Measurements from ENCODE around the gene IGF2BP3. TPM values are rescaled to one million over a fixed set of nuclear protein-coding genes. Genes with fewer than 3 reads are reported as not detected.
"Not testable (repeated sequence)": the region's sequence is repeated elsewhere in the genome, so short reads cannot be mapped to it uniquely, and the experiment has no call there.

Gene IGF2BP3
- total RNA-seq: not detected
- long read RNA-seq: 0 reads

DNA sequence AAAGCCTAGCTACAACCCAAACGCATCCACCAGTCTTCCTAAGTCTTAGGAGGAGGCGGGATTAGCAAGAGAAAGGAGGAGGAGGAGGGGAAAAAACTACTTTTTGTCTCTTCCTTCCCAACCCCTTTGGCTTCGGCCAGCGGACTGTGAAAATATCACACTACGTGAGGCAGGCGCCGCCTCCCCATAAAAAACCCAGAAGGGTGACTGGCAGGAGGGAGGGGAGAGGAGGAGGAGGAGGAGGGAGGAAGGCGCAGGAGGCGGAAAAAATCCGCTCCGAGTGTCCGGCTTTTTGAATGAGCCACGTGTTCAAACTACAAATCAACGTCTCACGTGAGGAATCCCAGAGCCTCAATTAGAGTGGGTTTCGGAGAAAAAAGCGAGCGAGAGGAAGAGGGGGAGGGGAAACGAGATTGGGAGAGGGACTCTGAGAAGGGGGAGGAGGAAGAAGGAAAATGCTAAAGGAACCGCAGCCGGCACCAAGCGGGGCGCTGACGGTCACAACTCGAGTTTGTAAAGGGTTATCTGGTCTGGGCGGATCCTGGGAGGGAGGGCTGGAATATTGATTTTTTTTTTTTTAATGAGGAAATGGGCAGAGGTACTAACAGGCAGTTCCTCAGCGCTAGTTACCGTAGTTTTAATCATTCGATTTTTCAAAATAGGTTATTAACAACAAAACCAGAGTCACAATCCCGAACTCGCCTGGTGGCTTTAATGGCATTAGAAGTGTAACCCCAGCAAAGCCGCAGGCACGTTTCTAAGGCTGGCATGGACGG is at the start of gene IGF2BP3:
IGF2BP3 (minus strand) TSS at position 162 of the 776 bp plus-strand sequence. CDS start 381 bp downstream, outside the sequence.
- DNase-seq (ENCODE audit: missing footprints) (no peak), ATAC-seq (no peak)
- intact Hi-C loops (cut with DNase I): no loop called here

DNA sequence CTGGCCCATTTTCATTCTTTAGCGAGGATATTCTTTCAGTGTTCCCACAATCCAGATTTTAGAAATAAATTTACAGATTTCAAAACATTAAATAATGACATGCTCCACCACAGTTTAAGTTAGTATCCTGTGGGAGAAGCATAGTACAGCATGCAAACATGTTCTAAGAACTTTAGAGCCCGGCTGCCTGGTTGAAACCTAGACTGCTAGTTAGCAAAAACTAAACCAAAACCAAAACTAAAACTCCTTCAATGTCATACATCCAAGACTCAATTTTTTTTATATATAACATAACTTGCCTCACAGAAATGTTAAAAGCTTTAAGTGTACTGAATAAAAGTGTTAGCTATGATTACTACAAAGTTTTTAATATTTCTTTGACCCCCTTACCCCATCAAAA is 44.5 kb upstream of the IGF2BP3 start:
- intact Hi-C loops (cut with DNase I): no loop called here
- ATAC-seq (no peak), DNase-seq (ENCODE audit: missing footprints) (no peak)

DNA sequence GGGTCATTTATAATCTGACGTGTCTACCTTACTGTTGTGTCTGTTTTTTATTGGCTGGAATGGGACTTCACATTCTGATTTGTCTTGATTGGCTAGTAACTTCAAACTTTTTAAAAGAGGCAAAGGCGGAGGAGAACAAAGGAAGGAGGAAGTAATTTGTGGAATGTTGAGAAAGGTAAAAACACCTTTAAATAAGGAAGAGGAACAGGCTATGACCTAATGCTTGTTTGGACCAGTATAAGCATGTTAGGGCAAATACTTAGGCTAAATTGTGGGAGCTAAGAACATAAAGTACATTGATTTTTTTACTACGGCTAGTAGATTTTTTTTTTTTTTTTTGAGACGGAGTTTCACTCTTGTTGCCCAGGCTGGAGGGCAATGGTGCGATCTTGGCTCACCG is 43.5 kb upstream of the IGF2BP3 start:
- ATAC-seq; DNase-seq (ENCODE audit: missing footprints); intact Hi-C loops (cut with DNase I): not testable (repeated sequence)

GRCh38 chr7:23494009-23494408 is 23.7 kb upstream of the IGF2BP3 start:
- ATAC-seq (no peak), DNase-seq (ENCODE audit: missing footprints) (no peak)
- intact Hi-C loops (cut with DNase I): no loop called here

- intact Hi-C loops (cut with DNase I): no loop called here
- no peak for DNase-seq (ENCODE audit: missing footprints)
- no peak for ATAC-seq
Measured at GRCh38 chr7:23491502-23491901, 21.2 kb upstream of the IGF2BP3 start.

DNA sequence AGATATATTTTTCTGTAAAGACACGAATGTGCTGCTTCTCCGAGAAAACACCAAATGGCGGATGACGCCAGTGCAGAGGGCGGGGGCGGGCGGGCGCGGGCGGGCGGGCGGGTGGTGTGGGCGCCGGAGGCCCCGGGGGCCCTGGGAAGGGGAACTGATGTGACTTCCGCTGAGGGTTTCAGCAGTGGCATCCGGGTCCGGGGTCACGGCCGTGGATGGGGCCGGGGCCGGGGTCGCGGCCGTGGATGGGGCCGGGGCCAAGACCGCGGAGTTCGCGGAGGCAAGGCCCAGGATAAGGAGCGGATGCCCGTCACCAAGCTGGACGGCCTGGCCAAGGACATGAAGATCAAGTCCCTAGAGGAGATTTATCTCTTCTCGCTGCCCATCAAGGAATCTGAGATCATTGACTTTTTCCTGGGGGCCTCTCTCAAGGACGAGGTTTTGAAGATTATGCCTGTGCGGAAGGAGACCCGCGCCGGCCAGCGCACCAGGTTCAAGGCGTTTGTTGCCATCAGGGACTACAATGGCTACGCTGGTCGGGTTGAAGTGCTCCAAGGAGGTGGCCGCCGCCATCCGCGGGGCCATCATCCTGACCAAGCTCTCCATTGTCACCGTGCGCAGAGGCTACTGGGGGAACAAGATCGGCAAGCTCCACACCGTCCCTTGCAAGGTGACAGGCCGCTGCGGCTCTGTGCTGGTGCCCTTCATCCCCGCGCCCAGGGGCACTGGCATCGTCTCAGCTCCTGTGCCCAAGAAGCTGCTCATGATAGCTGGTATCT is 20.3 kb upstream of the IGF2BP3 start:
- peak; percentile 85 for ATAC-seq
- peak; percentile 76 for DNase-seq (ENCODE audit: missing footprints)
- intact Hi-C loops (cut with DNase I): no loop called here

DNA sequence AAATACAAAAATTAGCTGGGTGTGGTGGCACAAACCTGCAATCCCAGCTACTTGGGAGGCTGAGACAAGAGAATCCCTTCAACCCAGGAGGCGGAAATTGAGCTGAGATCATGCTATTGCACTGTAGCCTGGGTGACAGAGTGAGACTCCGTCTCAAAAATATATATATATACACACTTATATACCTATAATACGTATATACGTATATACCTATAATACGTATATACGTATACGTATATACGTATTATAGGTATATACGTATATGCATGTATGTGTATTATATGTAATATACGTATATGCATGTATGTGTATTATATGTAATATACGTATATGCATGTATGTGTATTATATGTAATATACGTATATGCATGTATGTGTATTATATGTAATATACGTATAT is 18.4 kb upstream of the IGF2BP3 start:
- intact Hi-C loops (cut with DNase I); ATAC-seq; DNase-seq (ENCODE audit: missing footprints): not testable (repeated sequence)

DNA sequence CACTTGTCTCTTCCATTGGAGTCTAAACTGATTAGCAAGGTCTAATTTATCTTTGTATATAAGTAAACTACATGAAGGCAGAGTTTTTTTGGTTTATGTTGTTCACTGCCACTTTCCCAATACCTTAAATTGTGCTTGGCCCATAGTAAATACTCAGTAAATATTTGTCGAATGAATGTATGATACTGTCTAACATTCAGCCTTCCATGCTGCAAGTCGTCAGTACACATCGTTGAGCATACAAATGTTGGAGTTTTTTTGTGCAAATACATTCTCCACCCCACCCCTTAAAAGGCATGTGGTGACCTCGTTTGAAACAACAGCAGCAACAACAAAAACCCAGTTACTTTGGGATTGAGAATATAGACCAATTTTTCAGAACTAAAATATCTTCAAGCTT is 17.4 kb upstream of the IGF2BP3 start:
- DNase-seq (ENCODE audit: missing footprints): no peak
- no peak for ATAC-seq
- intact Hi-C loops (cut with DNase I): no loop called here

DNA sequence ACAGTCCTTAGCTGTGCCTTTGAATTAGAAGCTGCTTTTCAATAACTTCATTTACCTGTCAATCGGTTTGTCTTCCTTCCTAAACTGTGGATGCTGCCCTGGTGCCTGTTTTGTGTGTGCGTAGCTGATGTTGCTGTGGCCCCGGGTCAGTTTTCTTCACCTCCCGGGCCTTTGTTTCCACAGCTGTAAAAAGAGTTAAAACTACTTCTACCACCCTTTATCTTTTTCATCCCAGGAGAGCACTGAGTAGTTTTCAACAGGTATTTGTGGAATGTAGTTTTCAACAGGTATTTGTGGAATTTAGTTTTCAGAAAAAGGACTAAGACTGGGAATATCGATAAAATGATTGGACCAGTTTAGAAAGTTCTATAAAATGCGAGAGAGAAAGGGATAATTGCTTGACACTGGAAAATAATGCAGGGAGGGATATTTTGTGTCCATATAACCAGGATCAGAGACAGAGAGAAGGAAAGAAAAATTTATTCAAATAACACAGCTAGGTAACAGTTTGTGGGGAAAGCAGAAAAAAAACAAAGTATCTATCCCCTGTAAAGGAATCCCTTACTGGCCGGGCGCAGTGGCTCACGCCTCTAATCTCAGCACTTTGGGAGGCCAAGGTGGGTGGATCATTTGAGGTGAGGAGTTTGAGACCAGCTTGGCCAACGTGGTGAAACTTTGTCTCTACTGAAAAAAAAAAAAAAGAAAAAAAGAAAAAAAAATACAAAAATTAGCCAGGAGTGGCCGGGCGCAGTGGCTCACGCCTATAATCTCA is 15.9 kb upstream of the IGF2BP3 start:
- no peak for ATAC-seq
- DNase-seq (ENCODE audit: missing footprints): no peak
- intact Hi-C loops (cut with DNase I): no loop called here

- no peak for ATAC-seq
- intact Hi-C loops (cut with DNase I): no loop called here
- no peak for DNase-seq (ENCODE audit: missing footprints)
Measured at GRCh38 chr7:23482686-23483085, 12.4 kb upstream of the IGF2BP3 start.

DNA sequence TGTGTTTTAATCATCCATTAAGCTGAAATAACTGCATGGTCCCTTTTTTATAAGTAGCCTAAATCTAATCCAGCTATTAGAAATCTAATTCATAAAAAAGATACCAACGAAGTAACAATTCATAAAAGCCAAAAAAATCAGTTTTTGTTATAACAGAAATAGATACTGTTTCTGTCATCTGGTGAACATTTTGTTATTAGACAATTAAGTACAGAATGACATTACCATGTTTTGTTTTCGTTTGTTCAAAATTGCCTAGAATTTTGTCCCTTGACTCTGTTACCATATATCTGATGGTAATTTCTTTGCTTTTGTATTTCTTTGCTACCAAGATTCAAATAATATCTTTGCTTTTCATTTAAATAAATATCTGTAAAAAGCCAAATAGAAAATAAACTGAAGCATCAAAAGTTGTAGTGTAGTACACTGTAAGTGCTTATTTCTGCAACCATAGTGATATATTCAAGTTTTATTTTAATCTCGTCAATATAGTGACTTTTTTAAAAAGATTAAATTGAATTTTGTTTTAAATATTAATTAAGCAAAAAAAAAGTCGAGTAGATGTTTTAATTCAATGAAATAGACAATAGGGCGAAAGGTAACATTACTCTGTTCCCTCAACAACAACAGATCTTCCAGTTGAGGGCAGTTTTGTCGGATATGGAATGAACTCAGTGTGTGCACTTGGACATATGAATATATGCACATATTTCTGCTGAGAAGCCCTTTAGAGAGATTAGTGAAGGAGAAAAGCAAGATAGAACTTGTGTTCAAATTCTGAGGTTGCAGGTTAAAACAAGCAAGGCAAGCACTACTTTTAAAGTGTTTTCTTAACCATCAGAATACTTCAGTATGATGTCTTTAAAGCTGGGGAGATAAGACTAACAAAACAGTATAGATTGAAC is 7.9 kb upstream of the IGF2BP3 start:
- ATAC-seq (no peak), DNase-seq (ENCODE audit: missing footprints) (no peak)
- intact Hi-C loops (cut with DNase I): no loop called here

- DNase-seq (ENCODE audit: missing footprints) (no peak), ATAC-seq (no peak)
- intact Hi-C loops (cut with DNase I): no loop called here
Measured at GRCh38 chr7:23477157-23477499, 6.8 kb upstream of the IGF2BP3 start.

GRCh38 chr7:23476286-23477156 is 6.2 kb upstream of the IGF2BP3 start:
- no peak for DNase-seq (ENCODE audit: missing footprints)
- ATAC-seq: no peak
- intact Hi-C loops (cut with DNase I): no loop called here

DNA sequence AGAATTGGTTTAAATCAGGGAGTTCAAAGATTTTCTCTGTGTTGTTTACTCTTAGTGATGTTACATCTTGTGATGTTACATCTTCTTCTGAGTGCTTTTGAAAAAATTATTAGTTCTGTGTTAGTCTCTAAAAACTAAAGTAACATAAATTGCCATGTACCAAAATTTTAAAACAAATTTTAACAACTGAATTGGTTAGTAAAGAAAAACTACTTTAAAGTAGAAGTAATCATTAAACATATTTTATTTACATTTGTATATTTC is 5.2 kb upstream of the IGF2BP3 start:
- no peak for DNase-seq (ENCODE audit: missing footprints)
- ATAC-seq: no peak
- intact Hi-C loops (cut with DNase I): no loop called here

- intact Hi-C loops (cut with DNase I): no loop called here
- DNase-seq (ENCODE audit: missing footprints) (no peak), ATAC-seq (no peak)
Measured at GRCh38 chr7:23474829-23475575, 4.7 kb upstream of the IGF2BP3 start.

DNA sequence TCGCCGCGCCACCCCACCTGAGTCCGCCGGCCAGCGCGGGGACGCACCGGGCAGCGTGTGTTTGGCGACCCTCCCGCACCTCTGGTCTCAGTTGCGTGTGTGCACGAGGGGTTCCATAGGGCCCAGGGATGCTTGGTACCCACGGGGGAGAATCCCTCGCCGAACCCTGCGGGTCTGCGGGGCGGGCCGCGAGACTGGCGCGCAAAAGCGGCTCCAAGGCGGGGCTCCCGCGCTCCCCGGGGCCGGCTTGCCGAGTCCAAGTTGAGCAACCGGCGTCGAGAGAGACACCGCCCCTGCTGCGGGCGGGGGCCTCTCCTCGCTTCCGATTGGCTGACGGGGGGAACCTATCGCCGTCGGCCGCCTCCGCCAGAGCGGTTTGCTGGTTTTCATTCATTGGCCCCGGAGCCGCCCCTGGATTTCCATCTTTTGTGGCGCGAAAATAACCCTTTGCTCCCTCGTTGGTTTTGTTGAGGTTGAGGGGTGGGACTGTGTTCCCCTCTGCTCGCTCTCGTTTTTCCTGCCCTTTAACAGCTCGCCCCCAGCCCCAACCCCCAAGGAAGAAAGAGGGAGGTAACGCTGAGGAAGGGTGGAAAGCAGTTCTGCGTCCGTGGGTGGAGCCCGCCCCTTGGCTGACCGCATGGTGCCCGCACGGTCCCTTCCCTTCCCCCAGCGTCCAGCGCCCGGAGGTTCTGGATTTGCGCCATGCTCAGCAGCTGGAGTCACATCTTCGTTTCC is 4.0 kb upstream of the IGF2BP3 start:
- ATAC-seq: peak; percentile 78
- intact Hi-C loops (cut with DNase I): no loop called here

DNA sequence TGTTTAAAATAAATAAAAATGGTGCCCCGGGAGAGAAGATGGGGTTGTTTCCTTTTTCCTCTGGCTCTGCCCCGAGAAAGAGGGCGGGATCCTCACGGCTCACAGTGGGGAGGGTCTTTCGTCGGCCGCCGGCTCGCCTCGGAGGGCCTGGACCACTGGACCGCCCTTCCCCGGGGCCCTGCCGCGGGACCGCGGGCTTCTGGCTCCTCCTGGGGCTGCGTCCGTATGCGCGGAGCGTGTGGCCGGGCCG is 3.5 kb upstream of the IGF2BP3 start:
- intact Hi-C loops (cut with DNase I): no loop called here
- ATAC-seq: no peak

More for the DNA sequence above, 4.0 kb upstream of the IGF2BP3 start:
- peak; percentile 88 for DNase-seq (ENCODE audit: missing footprints)

More for the DNA sequence above, 3.5 kb upstream of the IGF2BP3 start:
- DNase-seq (ENCODE audit: missing footprints): no peak

All from Right ventricle myocardium inferior (tissue), 1 donor.